GDM1 (cell line): ENCODE data around the gene CAMK2D.

Experiments
- DNase-seq: peaks from one replicate; lab custom pipeline; 2025; lab: John Stamatoyannopoulos, UW

CAMK2D gene

GRCh38 chr4:113524096-113524495 lies 237.4 kb downstream of the CAMK2D start:
- no peak for DNase-seq

GRCh38 chr4:113522433-113522832 lies 239.1 kb downstream of the CAMK2D start:
- DNase-seq: no peak

- no peak for DNase-seq
These were observed 248.2 kb downstream of the CAMK2D start for GRCh38 chr4:113513382-113513781.

GRCh38 chr4:113512880-113513279 lies 248.7 kb downstream of the CAMK2D start:
- no peak for DNase-seq

- DNase-seq: no peak
These were observed 249.6 kb downstream of the CAMK2D start for GRCh38 chr4:113511944-113512343.

- no peak for DNase-seq
These were observed 251.7 kb downstream of the CAMK2D start for GRCh38 chr4:113509851-113510250.

- DNase-seq: no peak
These were observed 256.5 kb downstream of the CAMK2D start for GRCh38 chr4:113505044-113505443.

GRCh38 chr4:113504422-113504821 lies 257.1 kb downstream of the CAMK2D start:
- DNase-seq: no peak

- no peak for DNase-seq
These were observed 257.8 kb downstream of the CAMK2D start for GRCh38 chr4:113503691-113504090.

- DNase-seq: no peak
These were observed 258.6 kb downstream of the CAMK2D start for GRCh38 chr4:113502906-113503305.

- DNase-seq: no peak
These were observed 259.1 kb downstream of the CAMK2D start for GRCh38 chr4:113502476-113502875.

GRCh38 chr4:113500424-113500823 lies 261.1 kb downstream of the CAMK2D start:
- DNase-seq: no peak

- no peak for DNase-seq
These were observed 261.8 kb downstream of the CAMK2D start for GRCh38 chr4:113499696-113500095.

GRCh38 chr4:113499166-113499565 lies 262.4 kb downstream of the CAMK2D start:
- DNase-seq: no peak

GRCh38 chr4:113497154-113497884 lies 264.2 kb downstream of the CAMK2D start:
- no peak for DNase-seq

- no peak for DNase-seq
These were observed 264.8 kb downstream of the CAMK2D start for GRCh38 chr4:113496698-113497097.

- no peak for DNase-seq
These were observed 265.7 kb downstream of the CAMK2D start for GRCh38 chr4:113495790-113496189.

- DNase-seq: no peak
These were observed 278.4 kb downstream of the CAMK2D start for GRCh38 chr4:113483131-113483530.

GRCh38 chr4:113482325-113482724 lies 279.2 kb downstream of the CAMK2D start:
- no peak for DNase-seq

GRCh38 chr4:113481820-113482219 lies 279.7 kb downstream of the CAMK2D start:
- DNase-seq: no peak

GRCh38 chr4:113480109-113480508 lies 281.4 kb downstream of the CAMK2D start:
- DNase-seq: no peak

- no peak for DNase-seq
These were observed 283.5 kb downstream of the CAMK2D start for GRCh38 chr4:113478032-113478431.

- no peak for DNase-seq
These were observed 284.7 kb downstream of the CAMK2D start for GRCh38 chr4:113476800-113477199.

GRCh38 chr4:113474017-113474416 lies 287.5 kb downstream of the CAMK2D start:
- DNase-seq: no peak
